Measurements from ENCODE around the gene WBP2.
A peak's percentile ranks its signal among the peaks of the same experiment; 100 is the strongest.
"Not testable (repeated sequence)": the region's sequence is repeated elsewhere in the genome, so short reads cannot be mapped to it uniquely, and the experiment has no call there.

The WBP2 gene

DNA sequence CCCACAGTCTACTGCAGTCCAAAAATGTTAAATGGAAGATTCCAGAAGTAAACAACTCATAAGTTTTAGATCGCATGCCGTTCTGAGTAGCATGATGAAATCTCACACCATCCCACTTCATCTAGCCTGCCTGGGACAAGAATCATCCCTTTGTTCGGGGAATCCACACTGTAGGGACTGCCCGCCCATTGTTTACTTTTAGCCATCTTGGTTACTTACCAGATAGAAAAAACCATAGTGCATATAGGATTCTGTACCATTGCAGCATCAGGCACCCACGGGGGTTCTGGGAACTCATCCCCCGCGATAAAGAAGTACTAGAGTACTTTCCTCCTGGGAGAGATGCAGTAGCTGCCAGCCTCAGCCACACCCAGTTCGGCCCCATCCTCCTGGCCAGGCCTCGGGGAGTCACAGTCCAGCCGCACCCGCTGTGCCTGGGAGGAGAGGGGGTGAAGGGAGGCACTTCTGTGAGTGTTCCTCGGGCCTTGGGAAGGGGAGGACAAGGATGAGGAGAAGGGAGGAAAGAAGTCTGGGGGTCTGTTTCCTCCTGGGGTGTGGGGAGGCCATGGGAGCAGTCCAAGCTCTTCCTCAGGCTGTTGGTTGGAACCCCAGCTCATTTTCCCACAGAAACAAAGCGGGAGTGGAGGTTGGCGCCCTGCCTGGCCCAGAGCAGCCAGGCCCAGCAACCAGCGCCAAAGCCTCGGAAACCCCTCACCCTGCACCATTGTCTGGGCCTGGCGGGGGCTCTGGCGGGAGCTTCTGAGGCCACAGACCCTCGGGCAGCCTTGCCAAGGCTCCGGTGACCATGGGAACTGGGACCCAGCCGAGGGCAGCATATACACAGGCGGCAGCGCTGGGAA is 14.4 kb upstream of the WBP2 start:
- no peak for DNase-seq (ENCODE audit: low read depth in 2 of 3, low spot score in 1 of 3)

DNA sequence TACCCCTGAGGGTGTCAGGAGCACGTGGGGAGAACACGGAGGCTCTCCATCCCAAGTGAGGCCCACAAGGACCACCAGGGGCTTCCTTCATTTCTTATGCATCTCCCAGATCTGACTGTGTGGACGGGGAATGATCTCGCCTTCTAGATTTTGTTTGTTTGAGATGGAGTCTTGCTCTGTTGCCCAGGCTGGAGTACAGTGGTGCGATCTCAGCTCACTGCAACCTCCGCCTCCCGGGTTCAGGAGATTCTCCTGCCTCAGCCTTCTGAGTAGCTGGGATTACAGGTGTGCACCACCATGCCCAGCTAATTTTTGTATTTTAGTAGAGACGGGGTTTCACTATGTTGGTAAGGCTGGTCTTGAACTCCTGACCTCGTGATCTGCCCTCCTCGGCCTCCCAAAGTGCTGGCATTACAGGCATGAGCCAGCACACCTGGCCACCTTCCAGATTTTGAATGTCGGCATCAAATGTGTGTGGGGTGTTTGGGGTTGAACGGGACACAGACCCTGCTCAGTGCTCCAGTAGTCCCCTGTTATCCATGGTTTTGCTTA is 13.7 kb upstream of the WBP2 start:
- DNase-seq (ENCODE audit: low read depth in 2 of 3, low spot score in 1 of 3), result not testable (repeated sequence)

DNA sequence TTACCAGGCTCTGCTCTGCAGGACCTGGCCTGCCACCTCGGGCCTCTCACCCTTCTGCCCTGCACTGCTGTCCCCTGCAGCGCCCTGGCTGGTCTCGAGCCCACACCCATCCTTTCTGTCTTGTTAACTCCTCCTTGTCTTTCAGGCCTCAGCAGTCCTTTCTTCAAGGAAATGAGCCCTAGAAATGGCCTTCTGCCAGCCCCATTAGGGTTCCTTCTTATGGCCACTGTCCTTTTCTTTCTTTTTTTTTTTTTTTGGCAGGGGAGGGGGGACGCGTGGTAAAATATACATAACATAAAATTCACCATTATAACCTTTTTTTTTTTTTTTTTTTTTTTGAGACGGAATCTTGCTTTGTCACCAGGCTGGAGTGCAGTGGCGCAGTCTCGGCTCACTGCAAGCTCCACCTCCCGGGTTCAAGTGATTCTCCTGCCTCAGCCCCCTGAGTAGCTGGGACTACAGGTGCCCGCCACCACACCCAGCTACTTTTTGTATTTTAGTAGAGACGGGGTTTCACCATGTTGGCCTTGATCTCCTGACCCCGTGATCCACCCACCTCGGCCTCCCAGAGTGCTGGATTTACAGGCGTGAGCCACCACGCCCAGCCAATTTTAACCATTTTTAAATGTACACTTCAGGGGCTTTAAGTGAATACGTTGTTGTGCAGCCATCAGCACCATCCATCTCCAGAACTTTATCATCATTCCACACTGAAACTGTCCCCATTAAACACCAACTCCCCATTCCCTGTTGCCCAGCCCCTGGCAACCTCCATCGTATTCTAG is 10.5 kb upstream of the WBP2 start:
- DNase-seq (ENCODE audit: low read depth in 2 of 3, low spot score in 1 of 3), result not testable (repeated sequence)

DNA sequence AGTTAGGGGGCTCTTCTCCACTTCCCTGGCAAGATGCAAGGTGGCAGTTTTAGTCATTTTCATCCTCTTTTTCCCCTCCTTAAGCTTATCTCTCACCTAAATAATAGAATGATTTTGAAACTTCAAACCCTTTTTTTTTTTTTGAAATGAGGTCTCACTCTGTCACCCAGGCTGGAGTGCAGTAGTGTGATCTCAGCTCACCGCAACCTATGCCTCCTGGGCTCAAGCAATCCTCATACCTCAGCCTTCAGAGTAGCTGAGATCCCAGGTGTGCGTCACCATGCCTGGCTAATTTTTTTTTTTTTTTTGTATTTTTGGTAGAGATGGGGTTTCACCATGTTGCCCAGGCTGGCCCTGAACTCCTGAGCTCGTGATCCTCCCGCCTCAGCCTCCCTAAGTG is 9.8 kb upstream of the WBP2 start:
- DNase-seq (ENCODE audit: low read depth in 2 of 3, low spot score in 1 of 3), result not testable (repeated sequence)

DNA sequence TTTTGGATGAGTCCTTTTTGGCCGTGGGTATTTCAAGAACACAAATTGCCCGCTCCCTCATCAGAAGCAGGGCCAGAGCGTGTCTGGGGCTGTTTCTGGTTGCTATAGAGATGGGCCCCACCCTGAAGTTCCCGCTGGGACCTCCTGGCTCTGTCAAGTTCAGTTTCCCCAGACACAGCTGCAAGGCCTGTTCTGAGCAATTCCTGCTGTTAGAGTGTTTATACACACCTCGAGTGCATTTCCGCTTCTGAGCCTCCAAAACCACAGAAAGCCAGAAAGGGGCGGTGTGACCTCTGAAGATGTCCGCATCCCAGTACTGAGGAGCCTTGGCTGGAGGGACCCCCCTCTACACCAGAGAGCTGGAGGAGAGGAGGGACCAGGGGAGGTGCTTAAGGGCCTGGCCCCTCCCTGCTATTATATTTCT is 9.3 kb upstream of the WBP2 start:
- no peak for DNase-seq (ENCODE audit: low read depth in 2 of 3, low spot score in 1 of 3)

DNA sequence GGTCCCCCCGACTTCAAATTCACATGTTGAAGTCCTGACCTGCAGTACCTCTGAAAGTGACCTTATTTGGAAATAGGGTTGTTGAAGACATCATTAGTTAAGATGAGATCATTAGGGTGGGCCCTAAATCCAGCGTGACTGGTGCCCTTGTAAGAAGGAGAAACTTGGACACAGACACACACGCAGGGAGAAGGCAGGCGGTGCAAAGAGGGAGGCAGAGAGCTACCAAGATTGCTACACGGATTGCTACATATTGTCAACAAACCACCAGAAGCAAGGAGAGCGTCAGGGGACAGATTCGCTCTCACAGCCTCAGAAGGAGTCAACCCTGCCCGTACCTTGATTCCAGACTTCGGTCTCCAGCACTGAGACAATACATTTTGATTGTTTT is 6.8 kb upstream of the WBP2 start:
- no peak for DNase-seq (ENCODE audit: low read depth in 2 of 3, low spot score in 1 of 3)

DNA sequence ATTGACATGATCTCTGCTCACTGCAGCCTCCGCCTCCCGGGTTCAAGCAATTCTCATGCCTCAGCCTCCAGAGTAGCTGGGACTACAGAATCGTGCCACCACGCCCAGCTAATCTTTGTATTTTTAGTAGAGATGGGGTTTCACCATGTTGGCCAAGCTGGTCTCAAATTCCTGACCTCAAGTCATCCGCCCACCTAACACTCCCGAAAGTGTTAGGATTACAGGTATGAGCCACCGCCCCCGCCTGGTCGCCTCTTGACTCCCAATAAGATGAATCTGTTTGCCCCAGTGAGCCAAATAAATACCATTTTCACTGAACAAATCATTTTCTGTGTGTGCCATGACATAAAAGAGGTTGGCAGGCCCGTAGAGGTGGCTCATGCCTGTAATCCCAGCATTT is 4.2 kb upstream of the WBP2 start:
- DNase-seq (ENCODE audit: low read depth in 2 of 3, low spot score in 1 of 3), result not testable (repeated sequence)

DNA sequence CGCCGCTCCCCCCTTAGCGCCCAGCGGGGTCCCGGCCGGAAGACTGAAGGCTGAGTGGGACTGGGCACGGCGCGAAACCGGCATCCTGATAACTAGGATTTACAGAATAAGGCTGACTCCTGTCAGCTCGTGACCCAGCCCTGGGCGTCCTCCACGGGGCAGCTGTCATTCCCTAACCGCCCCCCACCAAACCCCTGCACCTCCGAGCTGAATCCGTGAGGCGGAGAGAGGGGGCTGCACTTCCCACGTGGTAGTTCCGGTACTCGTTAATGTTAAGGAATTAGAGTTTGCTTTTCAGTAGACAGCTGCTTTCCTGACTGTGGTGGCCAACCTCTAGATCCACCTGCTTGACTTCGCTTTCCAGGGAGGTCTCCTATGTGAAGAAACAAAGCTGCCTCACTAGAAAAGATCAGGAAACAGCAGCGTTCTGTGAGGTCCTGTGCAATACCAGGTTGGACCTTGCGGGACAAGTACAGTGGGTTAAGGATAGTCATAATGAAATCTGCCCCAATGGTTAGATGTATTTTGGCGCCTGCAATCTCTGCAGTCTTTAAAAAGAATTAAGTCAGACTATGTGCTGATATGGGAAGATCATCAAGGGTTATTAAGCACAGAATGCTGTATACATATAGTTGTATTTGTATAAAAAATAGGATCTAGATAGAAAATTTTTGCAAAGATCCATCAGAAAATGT is 1.1 kb upstream of the WBP2 start:
- no peak for DNase-seq (ENCODE audit: low read depth in 2 of 3, low spot score in 1 of 3)

DNA sequence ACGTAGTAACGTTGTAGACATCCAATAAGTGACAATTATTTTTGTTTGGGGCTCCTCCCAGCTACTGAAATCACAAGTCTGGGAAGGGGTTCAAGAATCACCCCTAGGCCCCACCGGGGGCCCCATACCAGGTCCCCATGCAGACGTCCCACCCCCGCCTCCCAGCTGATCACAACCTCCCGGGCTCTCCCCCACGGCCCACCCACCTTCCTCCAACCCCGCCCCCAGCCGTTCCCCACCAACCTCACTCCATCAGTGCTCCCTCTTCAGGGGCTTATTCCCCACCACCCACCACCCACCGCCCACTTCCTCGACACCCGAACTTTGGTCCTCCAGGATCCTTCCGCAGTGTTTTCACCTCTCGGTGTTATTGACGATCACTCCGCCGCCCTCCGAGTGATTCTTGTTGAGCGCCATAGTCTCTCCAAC is 240 bp downstream of the WBP2 start:
- no peak for DNase-seq (ENCODE audit: low read depth in 2 of 3, low spot score in 1 of 3)

DNA sequence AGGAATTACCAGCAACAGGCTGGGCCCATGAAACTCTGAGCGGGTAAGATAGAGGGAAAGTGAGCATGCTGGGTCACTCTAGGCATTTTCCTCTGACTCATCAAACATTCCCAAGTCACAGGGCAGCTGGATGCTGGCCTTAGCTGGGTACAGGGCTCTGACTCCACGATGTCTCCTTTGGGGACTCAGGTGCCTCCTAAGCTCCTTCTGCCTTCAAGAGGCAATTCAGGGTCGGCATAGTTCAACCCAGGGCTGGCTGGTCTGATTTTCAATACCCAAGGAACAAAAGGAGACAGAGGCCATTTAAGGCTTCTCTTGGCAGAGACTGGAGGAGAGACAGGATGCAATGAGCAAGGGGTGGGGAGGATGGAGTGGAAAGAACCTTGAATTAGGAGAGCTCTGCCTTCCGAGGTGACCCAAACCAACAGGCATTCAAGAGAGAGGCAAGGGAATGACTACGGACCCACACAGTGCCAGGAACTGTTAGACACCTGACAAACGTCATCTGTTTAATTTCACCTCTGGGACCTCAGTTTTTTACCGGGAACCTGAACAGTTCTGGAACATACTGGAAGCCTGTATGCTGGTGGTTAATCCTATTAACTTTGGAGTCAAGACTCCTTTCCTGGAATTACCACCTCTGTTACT is 910 bp downstream of the WBP2 start:
- no peak for DNase-seq (ENCODE audit: low read depth in 2 of 3, low spot score in 1 of 3)

DNA sequence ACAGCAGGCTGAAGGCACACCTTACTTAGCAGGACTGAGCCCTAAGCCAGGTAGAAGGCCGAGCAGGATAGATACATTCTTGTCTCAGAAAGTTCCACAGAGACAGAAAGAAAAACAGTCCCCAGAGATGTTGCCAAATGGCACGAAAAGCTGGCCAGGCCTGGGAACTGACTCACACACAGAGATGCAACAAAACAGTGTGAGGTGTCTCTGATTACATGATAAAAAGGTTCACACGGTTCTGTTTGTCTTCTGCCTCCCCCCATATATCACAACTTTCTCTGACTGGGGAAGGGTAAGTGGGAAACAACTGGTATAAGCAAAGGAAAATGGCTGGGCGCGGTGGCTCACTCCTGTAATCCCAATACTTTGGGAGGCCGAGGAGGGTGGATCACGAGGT is 1.7 kb downstream of the WBP2 start:
- no peak for DNase-seq (ENCODE audit: low read depth in 2 of 3, low spot score in 1 of 3)

DNA sequence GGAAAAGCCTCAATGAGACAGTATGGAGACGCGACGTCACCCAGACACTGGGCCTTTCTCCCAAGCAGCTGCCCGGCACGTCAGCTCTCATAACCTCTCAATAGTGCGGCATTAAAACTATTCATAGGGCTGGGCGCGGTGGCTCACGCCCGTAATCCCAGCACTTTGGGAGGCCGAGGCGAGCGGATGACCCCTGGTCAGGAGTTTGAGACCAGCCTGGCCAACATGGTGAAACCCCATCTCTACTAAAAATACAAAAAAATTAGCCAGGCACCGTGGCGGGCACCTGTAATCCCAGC is 3.5 kb downstream of the WBP2 start:
- not testable (repeated sequence) for DNase-seq (ENCODE audit: low read depth in 2 of 3, low spot score in 1 of 3)

DNA sequence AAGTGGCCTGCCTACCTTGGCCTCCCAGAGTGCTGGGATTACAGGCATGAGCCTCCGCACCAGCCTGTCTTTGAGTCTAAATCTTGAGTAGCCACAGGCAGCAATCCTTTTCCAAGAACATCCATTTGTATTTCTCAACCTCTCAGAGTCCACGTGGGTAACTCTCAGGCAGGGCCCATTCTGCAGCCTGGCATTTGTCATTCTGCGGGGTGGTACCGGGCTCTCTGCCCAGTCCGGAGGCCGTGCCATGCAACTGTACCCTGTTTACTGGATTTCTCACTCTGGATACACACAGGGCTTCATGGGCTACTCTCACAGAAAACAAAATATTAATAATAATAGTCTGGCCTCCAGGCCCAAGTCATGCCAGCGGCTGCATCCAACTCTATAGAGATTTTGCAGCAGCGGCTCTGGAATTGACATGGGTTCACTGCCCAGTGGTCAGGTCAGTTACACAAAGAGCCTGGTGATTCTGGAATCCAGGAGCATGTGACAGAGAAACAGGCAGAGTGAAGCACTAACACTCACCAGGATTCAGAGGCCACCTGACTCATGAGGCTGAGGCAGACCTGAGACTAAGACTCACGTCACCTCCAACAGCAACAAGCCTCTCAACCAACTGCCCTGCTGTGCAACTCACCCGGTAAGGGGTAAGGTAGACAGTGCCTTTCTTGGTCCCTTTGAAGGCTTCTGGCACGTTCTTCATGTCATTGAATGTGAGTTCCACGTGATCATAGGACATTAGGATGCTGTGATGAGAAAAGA is 4.0 kb downstream of the WBP2 start:
- DNase-seq (ENCODE audit: low read depth in 2 of 3, low spot score in 1 of 3), result no peak

DNA sequence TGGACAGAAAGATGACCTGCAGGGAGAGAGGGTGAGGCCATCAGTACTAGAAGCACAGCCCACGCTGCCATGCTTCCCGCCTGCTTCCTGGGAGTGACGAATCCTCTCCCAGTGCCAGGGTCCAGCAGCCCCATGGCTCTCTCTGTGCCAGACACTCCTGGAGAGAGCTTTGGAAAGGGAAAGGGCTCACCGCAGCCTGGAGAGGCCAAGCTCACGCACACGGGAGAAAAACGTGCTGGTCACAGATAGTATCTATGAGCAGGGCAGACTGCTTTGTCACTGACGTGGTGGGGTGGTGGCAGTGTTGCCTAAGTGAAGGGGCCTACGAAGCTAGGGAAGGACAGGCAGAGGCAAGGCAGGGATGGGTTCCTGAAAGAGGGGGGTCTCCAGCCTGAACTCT is 5.4 kb downstream of the WBP2 start:
- DNase-seq (ENCODE audit: low read depth in 2 of 3, low spot score in 1 of 3), result no peak

DNA sequence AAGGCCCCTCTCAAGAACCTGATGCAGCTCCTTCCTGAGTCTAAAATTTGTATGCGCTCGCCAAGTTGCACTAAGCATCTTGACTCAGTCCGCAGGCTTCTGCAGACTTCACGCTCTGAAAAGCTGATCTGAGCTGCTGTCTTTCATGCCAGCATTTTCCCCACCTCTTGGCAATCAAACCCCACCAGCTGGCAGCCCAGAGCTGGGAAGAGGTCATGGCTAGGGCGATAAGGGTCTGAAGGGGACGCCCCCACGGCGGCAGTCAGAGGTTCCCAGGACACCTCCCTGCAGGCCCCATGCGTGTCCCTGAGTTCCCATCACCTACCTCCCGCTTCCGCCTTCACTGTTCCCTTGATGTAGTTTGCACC is 5.9 kb downstream of the WBP2 start:
- no peak for DNase-seq (ENCODE audit: low read depth in 2 of 3, low spot score in 1 of 3)

DNA sequence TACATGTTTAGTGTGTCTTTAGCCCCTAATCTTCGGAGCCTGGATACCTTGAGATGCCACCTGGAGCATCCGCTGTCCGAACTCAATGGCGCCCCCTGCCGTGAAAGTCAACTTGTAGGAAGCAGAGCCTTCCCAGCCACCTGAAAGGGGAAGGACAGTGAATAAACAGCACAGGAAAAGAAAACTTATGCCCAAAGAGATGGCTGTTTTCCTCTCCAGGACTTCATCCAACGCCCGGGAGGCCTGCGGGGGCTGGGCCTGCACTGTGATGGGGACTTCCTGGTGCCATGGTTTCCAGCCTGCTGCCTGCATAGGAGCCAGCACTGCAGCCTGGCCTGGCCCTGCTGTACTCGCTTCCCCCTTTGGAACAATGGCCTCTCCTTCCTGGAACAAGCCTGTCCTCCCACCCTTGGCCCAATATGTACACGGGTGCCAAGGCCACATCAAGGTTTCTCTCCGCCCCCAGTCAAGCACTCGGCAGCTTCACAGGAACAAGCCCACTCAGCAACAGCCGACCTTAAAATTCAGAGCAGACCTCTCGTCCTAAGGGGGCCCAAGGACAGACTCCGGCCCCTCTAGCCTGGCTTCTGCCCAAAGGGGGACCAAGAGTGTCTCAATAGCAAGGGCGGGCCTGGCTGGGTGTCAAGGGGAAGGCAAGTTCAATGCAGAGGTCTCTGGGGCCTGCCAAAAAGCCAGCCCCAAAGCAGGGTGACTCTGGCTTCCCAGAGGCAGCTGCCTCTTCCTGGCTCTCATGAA is 6.4 kb downstream of the WBP2 start:
- peak; percentile 66 to 90 (median 79) for DNase-seq (ENCODE audit: low read depth in 2 of 3, low spot score in 1 of 3)

DNA sequence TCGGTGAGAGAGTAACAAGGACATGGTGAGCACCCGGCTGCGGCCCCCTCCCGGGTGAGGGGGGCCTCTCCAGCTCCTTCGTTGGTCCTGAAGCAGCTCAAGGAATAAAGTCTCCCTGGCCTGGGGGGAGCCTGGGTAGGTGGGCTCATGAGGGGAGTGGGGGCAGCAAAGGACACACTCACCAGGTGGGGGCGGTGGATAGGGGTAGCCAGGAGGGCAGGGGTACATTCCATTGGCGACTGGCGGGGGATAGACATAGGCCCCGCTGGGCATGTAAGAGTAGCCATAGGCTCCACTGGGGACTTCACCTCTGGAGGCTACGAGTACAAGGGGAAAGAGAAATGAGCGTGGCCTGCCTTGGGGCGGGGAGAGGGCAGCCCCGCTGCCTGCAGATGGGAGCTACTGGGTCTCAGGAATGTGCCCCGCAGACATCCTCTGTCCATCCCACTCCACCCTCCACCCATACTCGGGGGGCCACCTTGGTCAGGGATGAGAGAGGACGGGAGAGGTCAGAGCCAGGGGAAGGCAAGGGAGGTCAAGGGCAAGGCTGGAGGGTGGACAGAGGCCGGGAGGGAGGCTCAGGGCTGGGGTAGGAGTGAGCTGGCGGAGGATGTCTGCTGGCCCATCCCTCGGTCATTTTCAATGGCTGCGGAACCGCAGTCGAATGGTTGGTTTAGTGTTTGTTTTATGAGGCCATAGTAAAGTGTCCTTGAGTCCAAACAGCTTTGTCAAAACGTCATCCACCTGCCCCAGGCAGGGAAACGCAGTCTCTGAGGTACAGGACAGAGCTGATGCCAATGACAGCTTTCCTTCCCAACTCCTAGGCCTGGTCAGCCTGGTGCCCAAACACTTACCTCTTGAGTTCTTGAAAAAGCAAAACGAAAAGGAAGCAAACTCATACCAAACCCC is 7.3 kb downstream of the WBP2 start:
- DNase-seq (ENCODE audit: low read depth in 2 of 3, low spot score in 1 of 3), result no peak

DNA sequence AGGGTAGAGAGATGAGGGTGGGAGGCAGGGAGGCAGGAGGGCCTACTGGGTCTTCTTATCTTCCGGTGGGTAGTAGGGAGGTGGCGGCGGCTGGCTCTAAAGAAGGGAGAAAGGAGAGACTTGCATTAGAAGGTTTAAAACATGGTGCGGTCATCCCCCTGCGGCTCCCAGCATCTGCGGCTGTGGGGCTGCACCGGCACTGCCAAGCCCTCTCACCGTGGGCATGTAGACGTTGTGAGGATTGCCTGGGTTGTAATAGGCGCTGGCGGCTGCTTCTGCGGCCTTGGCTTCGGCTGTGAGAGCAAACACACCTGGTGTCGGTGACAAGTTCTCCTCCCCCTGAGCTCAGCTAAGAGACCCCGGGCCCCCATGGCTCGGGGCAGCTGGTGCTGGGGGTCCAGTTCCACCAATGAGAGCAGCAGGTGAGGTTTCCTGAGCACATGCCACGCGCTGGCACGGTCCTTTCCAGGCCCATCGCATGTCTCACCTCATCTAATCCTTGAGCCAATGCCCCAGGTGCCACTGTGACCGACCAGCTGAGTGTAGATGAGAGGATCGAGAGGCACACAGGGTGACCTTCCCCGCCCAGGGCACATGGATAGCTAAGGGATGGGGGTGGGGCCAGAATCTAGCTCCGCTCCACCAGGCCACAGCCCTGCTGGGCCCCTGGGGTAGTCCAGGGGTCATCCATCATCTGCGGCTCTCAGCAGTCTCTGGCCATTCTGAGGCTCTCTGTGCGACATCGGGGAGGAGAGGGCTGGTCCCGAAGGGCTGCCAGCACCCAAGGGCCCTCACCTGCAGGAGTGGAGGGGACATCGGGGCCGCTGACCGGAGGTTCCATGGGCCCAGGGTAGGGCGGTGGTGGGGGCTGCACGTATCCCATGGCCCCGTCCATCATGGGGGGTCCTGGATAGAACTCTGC is 8.2 kb downstream of the WBP2 start:
- no peak for DNase-seq (ENCODE audit: low read depth in 2 of 3, low spot score in 1 of 3)
